HL-60 (cell line): Measurements from ENCODE around the gene DEFB113.
"Not testable (repeated sequence)": the region's sequence is repeated elsewhere in the genome, so short reads cannot be mapped to it uniquely, and the experiment has no call there.

Experiments
- DNase-seq, 2 experiments: peaks; one replicate each; pipeline ENCODE4 v3.0.0-alpha.2; 2010 to 2020; ENCODE audit warnings: low read depth in 1 of 2, low spot score in 1 of 2
- H3K27ac ChIP-seq: fragments of 250-450 bp; sonication (Bioruptor Pico); replicated peaks from 2 replicates; pipeline ENCODE4 v1.5.1; 2020; ENCODE audit warnings: mild to moderate bottlenecking, moderate library complexity
- H3K27me3 ChIP-seq: fragments of 250-450 bp; sonication (Bioruptor Pico); 2 replicates; pipeline ENCODE4 v1.5.1; 2021; ENCODE audit warnings: mild to moderate bottlenecking, moderate library complexity; ENCODE audit not compliant: insufficient read depth, poor library complexity, severe bottlenecking
- H3K4me3 ChIP-seq: replicated peaks from 2 replicates; pipeline ENCODE4 v1.5.1; 2011; ENCODE audit warnings: mild to moderate bottlenecking, control low read depth, low read length; ENCODE audit not compliant: insufficient read depth
- GABPA ChIP-seq: IDR thresholded peaks from 2 replicates; pipeline ENCODE4 v1.6.1; 2012; ENCODE audit warnings: low read depth
- POLR2AphosphoS5 ChIP-seq: IDR thresholded peaks from 2 replicates; pipeline ENCODE4 v1.6.1; 2012; ENCODE audit warnings: low read depth
- REST ChIP-seq: IDR thresholded peaks from 2 replicates; pipeline ENCODE4 v1.6.1; 2012; ENCODE audit warnings: low read depth; ENCODE audit not compliant: insufficient replicate concordance
- SPI1 ChIP-seq: IDR thresholded peaks from 2 replicates; pipeline ENCODE4 v1.6.1; 2012; ENCODE audit warnings: low read depth, mild to moderate bottlenecking, borderline replicate concordance
- TF ChIP-seq, protein P1 (sequence below): IDR thresholded peaks from one replicate; pipeline ENCODE4 v1.5.1; 2011; ENCODE audit warnings: low read length, control low read depth, inconsistent platforms; ENCODE audit not compliant: insufficient read depth

The DEFB113 gene

GRCh38 chr6:49950415-49950751 is 19.0 kb downstream of the DEFB113 start:
- no peak overlapping the region for H3K4me3 ChIP-seq
- TF ChIP-seq, protein P1, sequence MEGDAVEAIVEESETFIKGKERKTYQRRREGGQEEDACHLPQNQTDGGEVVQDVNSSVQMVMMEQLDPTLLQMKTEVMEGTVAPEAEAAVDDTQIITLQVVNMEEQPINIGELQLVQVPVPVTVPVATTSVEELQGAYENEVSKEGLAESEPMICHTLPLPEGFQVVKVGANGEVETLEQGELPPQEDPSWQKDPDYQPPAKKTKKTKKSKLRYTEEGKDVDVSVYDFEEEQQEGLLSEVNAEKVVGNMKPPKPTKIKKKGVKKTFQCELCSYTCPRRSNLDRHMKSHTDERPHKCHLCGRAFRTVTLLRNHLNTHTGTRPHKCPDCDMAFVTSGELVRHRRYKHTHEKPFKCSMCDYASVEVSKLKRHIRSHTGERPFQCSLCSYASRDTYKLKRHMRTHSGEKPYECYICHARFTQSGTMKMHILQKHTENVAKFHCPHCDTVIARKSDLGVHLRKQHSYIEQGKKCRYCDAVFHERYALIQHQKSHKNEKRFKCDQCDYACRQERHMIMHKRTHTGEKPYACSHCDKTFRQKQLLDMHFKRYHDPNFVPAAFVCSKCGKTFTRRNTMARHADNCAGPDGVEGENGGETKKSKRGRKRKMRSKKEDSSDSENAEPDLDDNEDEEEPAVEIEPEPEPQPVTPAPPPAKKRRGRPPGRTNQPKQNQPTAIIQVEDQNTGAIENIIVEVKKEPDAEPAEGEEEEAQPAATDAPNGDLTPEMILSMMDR, result no peak
- TF ChIP-seq POLR2AphosphoS5, result no peak
- no peak for TF ChIP-seq REST
- TF ChIP-seq GABPA, result no peak
- TF ChIP-seq SPI1, result no peak

DNA sequence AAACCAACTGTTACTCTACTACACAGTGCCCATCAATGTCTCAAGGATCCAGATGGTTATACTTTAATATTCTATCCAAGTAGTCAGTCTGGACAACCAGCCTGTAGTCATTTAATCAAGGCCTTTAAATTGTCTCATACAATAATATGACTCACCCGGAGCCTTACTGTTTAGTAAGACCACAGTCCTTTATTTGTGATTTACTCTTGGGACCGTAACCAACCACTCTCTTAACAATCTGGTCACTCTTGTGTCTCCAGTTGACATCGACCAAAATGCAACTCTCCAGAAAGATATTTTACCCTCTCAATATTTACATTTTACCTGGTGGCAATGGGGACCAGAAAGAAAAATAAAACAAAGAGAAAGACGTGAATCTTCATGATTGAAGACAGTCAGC is 20.4 kb downstream of the DEFB113 start:
- DNase-seq, result no peak
- H3K27ac ChIP-seq, result no peak overlapping the region
- TF ChIP-seq GABPA (no peak), POLR2AphosphoS5 (no peak)
- no peaks in the 10 kb centered on the region for H3K27me3 ChIP-seq
- H3K4me3 ChIP-seq, result no peak overlapping the region

More at GRCh38 chr6:49950415-49950751, 19.0 kb downstream of the DEFB113 start:
- Histone ChIP-seq H3K27ac (no peak overlapping the region), H3K27me3 (no peaks in the 10 kb centered on the region)
- no peak for DNase-seq

GRCh38 chr6:49946835-49947234 is 22.6 kb downstream of the DEFB113 start:
- no peak overlapping the region for H3K27ac ChIP-seq
- H3K4me3 ChIP-seq, result no peak overlapping the region
- no peaks in the 10 kb centered on the region for H3K27me3 ChIP-seq
- DNase-seq, result no peak
- TF ChIP-seq POLR2AphosphoS5 (no peak), SPI1 (no peak), GABPA (no peak)
- TF ChIP-seq, protein P1, result no peak

DNA sequence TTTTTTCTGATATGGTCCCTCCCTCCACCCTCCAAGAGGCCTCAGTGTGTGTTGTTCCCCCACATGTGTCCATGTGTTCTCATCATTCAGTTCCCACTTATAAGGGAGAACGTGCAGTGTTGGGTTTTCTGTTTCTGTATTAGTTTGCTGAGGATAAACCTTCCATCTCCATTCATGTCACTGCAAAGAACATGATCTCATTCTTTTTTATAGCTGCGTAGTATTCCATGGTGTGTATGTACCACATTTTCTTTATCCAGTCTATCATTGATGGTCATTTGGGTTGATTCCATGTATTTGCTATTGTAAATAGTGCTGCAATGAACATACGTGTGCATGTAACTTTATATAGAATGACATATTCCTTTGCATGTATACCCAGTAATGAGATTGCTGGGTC is 25.4 kb downstream of the DEFB113 start:
- not testable (repeated sequence) for DNase-seq, H3K4me3 ChIP-seq, H3K27ac ChIP-seq, H3K27me3 ChIP-seq

GRCh38 chr6:49939993-49940498 is 29.4 kb downstream of the DEFB113 start:
- Histone ChIP-seq H3K27me3 (no peaks in the 10 kb centered on the region), H3K27ac (no peak overlapping the region), H3K4me3 (no peak overlapping the region)
- TF ChIP-seq, protein P1, result no peak
- TF ChIP-seq SPI1 (no peak), POLR2AphosphoS5 (no peak), GABPA (no peak), REST (no peak)
- DNase-seq, result no peak
